Stimulated activated CD8-positive, alpha-beta memory T cell treated with anti-CD3 and anti-CD28 coated beads, Interleukin-2, amount 100 ng/mL, for 48 hours (primary cell): ENCODE measurements around the gene PXK.

Source experiments
- DNase-seq, 2 donors: peaks; one replicate each; pipeline ENCODE4 v3.0.0-alpha.2; 2020; ENCODE audit warnings: low read depth in 2 of 2

PXK gene

GRCh38 chr3:58347984-58348383 is 15.3 kb downstream of the PXK start:
- no peak for DNase-seq

- DNase-seq, result no peak
Observed at GRCh38 chr3:58349792-58350626, 17.3 kb downstream of the PXK start.

- no peak for DNase-seq
Observed at GRCh38 chr3:58350627-58351013, 17.9 kb downstream of the PXK start.

GRCh38 chr3:58351920-58352319 is 19.2 kb downstream of the PXK start:
- no peak for DNase-seq

GRCh38 chr3:58352626-58353025 is 19.9 kb downstream of the PXK start:
- DNase-seq, result no peak

GRCh38 chr3:58353722-58354553 is 21.2 kb downstream of the PXK start:
- no peak for DNase-seq

- no peak for DNase-seq
Observed at GRCh38 chr3:58355179-58355578, 22.5 kb downstream of the PXK start.

GRCh38 chr3:58356054-58356453 is 23.4 kb downstream of the PXK start:
- no peak for DNase-seq

- DNase-seq, result no peak
Observed at GRCh38 chr3:58357402-58357801, 24.7 kb downstream of the PXK start.

- no peak for DNase-seq
Observed at GRCh38 chr3:58358092-58358491, 25.4 kb downstream of the PXK start.

- DNase-seq, result no peak
Observed at GRCh38 chr3:58358808-58359207, 26.1 kb downstream of the PXK start.

GRCh38 chr3:58359621-58360020 is 26.9 kb downstream of the PXK start:
- no peak for DNase-seq

- no peak for DNase-seq
Observed at GRCh38 chr3:58361866-58362265, 29.2 kb downstream of the PXK start.

GRCh38 chr3:58366699-58367098 is 34.0 kb downstream of the PXK start:
- DNase-seq, result no peak

GRCh38 chr3:58369038-58369437 is 36.3 kb downstream of the PXK start:
- DNase-seq, result no peak

GRCh38 chr3:58369876-58370275 is 37.2 kb downstream of the PXK start:
- no peak for DNase-seq

GRCh38 chr3:58370407-58370806 is 37.7 kb downstream of the PXK start:
- no peak for DNase-seq

GRCh38 chr3:58371754-58372153 is 39.1 kb downstream of the PXK start:
- DNase-seq, result no peak

- no peak for DNase-seq
Observed at GRCh38 chr3:58375254-58375653, 42.6 kb downstream of the PXK start.

- DNase-seq, result no peak
Observed at GRCh38 chr3:58377168-58377567, 44.5 kb downstream of the PXK start.

- no peak for DNase-seq
Observed at GRCh38 chr3:58377750-58378149, 45.1 kb downstream of the PXK start.

- no peak for DNase-seq
Observed at GRCh38 chr3:58379351-58380073, 46.8 kb downstream of the PXK start.
